Activated T-helper 9 cell treated with anti-CD3 and anti-CD28 coated beads, Interleukin-2, amount 50 U/mL, for 16 hours (primary cell): ENCODE measurements around the gene FRYL.
"Not testable (repeated sequence)": the region's sequence is repeated elsewhere in the genome, so short reads cannot be mapped to it uniquely, and the experiment has no call there.

Source experiments
- DNase-seq: peaks from one replicate; pipeline ENCODE4 v3.0.0-alpha.2; 2020; ENCODE audit warnings: low read depth

FRYL gene

GRCh38 chr4:48785302-48785701, 5.2 kb upstream of the FRYL start:
- no peak for DNase-seq

DNA sequence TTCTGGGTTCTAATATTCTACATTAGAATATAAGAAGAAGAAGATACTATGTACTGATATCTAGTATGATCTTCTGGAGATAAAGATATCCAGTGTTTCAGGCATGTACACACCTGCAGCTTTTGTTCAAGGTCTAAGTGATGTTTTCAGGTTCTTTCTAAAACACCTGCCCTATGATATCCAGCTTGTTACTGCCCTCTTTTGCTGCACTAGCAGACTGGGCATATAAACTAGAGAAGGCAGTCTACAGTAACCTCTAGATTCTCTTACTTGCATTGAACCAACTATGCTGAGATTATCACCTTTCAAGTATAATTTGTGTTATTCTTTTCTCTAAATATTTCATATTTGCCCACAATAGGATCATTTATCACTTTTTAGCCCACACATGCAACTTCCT, 1.9 kb upstream of the FRYL start:
- DNase-seq, result no peak

DNA sequence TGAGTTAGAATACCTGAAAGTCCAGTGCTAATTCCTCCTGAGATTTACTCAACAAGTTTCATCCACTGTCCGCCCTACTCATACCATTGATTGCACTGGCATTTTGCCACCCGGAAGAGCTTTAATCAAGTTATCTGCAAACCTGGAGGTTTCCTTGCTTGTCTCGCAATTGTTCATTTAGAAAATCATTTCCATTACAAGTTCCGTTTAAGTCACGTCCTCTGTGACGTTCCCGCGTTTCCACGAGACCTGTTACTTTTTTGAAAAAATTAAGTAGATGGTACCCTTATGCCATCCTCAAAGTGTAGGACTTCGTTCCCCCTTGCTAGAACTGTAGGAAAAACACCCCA, 761 bp upstream of the FRYL start:
- DNase-seq, result peak; percentile 6

DNA sequence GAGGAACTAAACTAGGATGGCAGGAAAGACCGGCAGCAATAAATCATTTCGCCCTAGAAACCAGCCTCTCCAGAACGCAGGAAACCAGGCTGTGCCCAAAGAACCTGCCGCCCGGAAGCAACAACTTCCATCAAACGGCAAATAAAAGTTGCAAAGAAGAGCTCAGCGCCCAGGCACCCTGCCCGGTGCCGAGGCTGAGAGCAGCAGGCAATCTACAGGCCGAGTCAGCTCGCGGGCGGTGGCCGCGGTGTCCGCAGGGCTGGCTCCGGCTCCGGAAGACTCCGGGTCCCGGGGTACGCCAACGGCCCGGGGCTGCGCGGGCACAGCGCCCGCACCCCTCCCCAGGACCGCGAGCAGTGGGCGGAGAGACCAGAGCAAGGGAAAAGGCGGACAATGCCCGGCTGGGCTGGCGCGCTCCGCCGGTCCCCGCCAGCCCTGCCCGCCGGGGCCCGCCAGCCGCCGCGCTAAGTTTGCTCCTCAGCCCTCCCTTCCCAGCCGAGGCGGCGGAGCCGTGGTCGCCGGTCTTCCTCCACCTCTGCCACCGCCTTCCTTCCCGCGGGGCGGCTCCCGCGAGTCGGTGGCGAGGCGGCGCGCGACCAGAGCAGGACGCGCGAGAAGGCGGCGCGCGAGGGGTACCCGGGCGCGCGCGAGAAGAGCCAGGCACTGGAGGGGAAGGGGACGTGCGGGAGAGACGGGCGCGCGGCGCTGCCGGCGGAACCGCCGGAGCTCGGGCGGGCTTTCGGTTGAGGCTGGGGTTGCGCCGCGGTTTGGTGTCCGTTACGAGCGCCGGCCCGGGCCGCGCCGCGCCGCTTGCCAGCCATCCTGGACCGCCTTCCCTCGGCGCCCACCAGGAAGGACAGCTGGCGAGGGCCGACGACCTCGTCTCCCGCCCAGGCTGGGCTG, 733 bp downstream of the FRYL start:
- peak; percentile 58 for DNase-seq

GRCh38 chr4:48778431-48779094, 1.5 kb downstream of the FRYL start:
- no peak for DNase-seq

DNA sequence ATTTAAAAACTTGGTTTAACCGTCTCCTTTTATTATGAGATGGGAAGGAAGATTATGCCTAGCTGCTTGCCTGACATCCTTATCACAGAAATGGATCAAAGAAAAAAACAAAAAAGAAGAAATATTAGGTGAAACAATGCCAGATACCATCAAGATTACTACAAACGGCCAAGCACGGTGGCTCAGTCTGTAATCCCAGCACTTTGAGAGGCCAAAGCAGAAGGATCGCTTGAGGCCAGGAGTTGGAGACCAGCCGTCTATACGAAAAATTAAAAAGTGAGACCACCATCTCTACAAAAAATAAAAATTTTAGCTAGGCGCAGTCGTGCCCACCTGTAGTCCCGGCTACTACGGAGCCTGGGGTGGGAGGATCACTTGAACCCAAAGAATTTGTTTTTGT, 2.3 kb downstream of the FRYL start:
- no peak for DNase-seq

DNA sequence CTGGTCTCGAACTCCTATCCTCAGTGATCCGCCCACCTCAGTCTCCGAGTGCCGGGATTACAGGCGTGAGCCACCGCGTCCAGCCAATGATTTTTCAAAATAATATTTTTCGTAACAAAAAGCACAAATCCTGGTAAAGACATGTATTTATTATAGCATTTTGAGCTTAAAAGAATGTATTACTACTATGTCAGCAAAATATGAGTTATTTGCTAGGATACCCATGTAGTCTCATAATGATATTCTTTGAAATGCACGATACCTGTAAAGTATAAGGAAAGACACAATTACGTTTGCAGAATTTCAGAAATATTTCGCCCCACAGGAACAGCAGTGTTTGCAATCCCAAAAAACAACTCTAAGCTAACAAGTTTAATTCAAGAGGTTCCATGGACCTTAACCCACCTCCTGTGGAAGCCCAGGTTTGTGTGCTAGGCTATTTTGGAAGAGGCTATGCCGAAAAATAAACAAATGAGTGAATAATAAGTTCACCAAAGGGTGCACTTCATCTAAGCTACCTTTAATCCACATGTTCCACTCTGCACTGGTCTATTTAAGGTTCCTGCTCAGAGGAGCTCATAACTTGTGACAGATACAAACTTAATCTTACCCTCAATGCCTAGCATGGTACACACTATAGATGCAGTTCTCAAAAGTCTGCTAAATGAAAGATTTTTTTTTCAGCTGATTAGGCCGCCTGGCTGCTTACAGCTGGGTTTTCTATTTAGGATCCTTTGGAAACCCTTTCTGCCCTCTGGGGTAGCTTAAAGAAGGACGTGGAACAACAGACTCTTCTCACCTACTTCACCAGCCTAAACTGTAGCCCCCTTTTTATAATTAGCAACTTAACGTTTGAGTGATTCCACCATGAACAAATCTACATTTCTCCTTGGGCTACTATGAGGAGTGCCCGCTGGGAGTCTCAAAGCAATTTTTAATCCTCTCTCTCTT, 5.0 kb downstream of the FRYL start:
- DNase-seq, result no peak

- no peak for DNase-seq
Observed at GRCh38 chr4:48772556-48772955, 7.5 kb downstream of the FRYL start.

DNA sequence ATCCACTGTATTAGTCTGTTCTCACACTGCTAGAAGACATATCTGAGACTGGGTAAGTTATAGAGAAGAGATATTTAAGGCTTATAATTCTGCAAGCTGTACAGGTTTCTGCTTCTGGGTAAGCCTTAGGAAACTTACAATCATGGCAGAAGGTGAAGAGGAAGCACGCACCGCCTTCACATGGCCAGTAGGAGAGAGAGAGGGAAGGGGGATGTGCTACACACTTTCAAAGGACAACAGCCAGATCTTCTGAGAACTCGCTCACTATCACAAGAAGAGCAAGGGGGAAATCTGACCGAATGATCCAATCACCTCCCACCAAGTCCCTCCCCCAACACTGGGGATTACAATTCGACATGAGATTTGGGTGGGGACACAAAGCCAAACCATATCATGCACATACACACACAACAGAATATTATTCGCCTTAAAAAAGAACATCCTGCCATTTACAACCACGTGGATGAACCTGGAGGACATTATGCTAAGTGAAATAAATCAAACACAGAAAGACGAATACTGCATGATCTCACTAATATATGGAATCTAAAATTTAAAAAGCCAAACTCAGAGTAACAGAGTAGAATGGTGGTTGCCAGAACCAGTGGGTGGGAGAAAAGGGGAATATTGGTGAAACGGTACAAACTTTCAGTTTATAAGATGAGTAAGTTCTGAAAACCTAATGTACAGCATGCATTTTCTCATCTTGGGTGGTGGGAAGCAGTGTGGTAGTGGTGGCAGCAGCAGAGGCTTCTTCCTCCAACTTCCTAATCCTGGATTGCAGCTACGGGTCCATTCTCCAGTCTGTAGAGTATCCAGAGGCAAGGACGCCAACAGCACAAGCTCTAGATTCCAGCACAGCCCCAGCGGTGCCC, 12.8 kb downstream of the FRYL start:
- DNase-seq, result no peak

- DNase-seq, result no peak
Observed at GRCh38 chr4:48766131-48766792, 13.8 kb downstream of the FRYL start.

DNA sequence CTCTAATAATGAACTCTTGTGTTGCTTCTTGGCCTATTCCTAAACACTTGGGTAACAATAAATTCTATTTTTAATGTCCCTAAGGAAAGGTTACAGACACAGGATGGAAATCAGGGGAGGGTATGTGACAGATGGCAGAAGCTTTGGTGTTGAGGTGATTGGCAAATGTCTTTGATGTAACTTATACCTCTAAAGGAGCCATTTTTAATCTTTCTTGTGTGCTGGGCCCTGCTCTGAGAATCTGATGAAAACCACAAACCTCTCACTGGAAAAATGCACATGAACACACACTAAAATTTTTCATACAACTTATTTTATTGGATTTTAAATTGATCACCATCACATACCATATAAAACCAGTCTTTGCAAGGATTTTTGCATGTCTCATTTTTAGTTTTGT, 17.7 kb downstream of the FRYL start:
- DNase-seq, result no peak

DNA sequence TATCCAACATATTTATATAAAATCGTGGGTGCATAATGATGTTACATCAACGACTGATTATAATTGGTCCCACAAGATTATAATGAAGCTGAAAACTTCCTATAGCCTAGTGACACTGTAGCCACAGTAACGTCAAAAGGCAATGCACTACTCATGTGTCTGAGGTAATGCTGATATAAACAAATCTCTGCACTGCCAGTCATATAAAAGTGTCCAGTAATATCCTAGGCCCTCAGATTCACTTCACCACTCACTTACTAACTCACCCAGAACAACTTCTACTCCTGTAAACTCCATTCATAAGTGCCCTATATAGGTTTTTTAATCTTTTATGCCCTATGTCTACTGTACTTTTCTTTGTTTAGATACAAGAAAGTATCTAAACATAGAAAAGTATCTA, 18.8 kb downstream of the FRYL start:
- no peak for DNase-seq

- DNase-seq, result not testable (repeated sequence)
Observed at GRCh38 chr4:48758703-48759102, 21.4 kb downstream of the FRYL start.

DNA sequence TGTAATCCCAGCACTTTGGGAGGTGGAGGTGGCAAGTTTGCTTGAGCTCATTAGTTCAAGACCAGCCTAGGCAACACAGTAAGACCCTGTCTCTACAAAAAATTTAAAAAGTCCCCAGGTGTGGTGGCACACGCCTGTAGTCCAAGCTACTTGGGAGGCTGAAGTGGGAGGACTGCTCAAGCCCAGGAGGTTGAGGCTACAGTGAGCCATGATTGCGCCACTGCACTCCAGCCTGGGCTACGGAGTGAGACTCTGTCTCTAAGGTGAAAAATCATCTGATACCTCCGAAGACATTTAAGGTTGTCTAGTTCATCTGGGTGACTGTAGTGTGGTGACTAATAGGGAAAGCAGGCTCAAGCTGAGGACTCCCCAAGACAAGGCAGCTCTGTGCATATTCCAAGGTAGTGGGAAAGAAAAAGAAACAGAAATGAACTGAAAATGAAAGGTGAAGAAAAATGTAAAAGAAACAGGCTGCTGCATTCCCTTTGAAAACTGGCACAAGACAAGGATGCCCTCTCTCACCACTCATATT, 23.3 kb downstream of the FRYL start:
- DNase-seq, result no peak

DNA sequence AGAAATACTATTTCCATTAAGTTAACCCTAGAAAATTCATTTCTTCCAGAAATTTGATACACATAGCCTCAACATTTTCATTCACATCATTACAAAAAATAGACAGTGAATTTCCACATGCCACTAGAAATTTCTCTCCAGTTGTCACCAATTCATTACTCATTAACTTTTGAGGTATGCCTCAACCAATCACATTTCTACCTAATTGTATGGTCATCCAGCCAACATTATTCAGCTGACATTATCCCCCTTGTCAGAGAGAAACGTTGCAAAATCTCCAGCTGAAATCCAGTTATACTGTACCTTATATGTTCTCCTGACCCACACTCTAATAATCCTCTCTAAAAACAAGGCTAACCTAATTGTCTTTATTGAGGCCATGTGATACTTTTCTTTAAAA, 24.8 kb downstream of the FRYL start:
- no peak for DNase-seq

GRCh38 chr4:48753159-48753558, 26.9 kb downstream of the FRYL start:
- no peak for DNase-seq

- no peak for DNase-seq
Observed at GRCh38 chr4:48752726-48753125, 27.4 kb downstream of the FRYL start.

GRCh38 chr4:48752246-48752645, 27.8 kb downstream of the FRYL start:
- DNase-seq, result no peak

DNA sequence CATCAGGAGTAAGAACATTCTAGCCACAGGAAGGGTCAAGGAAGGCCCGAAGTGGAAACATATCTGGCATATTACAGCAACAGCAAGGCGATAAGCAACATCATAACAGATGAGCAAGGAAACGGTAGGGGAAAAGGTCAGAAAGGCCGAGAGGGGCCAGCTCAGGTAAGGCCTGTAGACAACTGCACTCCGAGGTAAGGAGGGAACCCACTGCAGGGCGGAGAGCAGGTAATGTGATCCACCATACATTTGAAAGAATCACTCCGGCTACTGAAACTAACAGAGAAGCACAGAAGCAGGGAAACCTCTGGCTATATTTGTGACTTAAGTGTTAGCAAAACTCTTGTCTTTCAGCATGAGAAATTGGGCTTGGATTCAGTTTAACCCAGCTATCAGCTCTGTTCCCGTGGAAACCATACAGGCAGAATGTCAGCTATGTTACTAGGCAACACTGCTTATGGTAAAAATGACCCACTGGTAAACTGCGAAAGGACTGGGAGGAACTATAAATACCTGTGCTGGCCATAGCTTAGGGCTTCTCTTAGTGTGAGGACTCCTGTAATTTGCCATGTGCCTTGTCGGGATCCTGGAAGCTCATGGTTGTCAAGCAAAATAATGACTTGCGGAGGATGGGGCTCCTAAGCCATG, 31.0 kb downstream of the FRYL start:
- no peak for DNase-seq
